Measurements from ENCODE around the gene MRPL12.

MRPL12 gene

DNA sequence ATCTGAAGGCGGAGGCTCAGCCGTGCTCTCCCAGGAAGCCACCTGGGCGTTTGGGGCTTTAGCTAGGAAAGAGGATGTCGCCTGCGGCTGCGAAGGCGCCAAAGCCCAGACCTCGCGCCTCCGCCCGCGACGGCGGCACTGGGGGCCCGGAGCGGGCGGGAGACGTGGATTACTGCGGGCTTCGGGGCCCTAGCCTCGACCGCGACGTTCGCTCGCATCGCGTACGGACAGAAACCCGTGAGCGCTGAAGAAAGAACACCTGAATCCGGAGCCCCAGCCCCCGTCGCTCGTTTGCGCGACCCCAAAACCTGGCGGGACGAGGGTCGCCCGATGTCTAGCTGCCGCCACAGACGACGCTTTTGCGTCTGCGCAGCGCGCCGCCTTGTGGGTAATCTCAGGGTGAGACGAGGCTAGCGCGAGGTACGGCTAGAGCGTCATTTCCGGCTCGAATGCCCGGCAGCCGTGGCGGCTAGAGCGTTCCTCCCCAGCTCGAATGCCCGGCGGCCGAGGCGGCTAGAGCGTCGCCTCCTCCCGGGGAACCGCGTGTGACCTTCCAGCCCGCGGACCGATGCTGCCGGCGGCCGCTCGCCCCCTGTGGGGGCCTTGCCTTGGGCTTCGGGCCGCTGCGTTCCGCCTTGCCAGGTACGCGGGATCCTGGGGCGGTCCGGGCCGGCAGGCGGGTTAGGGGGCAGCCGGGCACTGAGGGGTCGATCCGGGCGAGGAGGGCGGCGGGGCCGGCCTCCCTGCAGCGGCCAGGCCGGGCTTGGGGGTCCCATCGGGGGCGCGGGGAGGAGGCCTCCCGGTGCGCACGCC lies at the start of gene MRPL12:
TSS of gene MRPL12 (plus strand) at position 434 of the 813 bp plus-strand sequence. CDS start at position 569, 135 bp downstream.
- peak; percentile 91 for DNase-seq

DNA sequence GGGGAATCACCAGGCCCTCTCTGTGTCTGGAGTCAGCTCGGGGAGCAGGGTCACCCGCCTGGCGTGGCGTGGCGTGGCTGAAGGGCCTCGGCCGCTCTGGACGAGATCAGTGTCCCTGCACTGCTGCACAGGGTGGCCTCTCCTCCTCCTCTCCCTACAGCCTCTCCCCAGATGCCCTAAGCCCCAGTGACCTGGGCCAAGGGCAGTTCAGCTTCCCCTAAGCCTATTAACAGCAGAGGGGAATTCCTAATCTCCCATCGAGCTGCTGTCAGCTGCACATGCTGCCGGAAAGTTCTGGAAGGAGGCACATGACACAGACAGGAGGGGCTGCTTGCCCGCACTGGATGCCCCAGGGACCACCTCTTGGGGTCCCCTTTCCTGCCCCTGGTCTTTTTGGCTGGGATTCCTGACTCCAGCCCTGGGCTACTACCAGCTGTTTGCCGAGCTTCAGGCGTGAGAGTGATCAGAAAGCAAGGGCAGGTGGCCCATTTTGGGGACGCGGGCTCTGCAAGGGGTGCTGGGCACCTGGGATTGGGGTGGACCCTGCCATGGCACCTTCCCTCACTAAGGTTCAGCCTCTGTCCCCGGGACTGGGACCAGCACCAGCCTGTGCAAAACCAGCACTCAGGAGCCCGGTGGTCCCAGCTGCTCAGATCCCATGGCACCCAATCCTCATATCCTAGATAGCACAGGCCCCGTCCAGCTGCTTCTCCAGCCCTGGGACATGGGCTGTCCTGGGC lies 47.6 kb upstream of the MRPL12 start:
- DNase-seq, result no peak

DNA sequence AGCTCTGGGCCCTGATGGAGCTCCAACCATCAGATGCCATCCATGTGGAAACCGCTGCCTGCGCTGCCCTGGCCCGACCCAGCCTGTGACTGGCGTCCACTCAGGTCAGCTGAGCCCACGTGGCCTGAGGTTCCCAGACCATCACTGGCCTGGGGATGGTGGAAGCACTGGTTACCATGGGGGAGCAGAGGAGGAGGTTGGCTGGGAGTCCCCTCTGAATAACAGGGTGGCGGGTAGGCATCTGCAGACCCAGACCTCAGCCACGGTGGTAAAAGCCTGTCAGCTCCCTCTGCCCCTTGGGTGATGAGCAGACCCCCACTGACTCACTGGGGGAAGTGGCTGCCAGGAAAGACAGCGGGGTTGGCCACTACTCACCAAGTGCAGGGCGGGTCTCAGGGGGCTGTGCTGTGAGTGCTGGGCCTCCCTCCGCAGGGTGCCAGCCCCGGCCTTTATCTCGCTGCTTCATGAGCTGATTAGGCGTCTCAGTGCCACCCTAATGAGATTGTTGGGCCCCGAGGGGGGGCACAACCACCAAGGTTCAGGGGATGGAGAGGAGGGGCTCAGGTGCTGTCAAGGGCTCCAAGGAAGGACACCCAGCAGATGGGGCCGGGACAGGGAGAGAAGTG lies 46.9 kb upstream of the MRPL12 start, which contains the start of gene PDE6G:
TSS of gene PDE6G (minus strand) at position 425 of the 626 bp plus-strand sequence. CDS start 3,237 bp downstream, outside the sequence.
- DNase-seq, result no peak

DNA sequence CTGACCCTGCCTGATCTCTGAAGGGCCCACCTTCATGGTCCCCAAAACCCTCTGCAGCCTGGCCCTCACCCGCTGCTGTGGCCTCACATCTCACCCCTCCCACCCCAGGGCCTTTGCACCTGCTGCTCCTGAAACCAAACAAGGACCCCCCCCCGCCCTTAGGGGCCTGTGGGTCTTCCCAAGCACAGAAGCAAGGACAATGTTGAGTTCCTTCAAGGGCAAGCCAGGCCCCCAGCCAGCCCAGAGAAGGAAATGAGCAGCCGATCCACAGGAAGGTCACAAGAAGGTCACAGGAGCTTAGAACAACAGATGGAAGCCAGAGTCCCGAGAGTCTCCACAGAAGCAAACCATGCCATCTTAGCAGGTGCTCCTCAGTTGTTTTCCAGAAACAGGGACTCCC lies 46.3 kb upstream of the MRPL12 start:
- no peak for DNase-seq

DNA sequence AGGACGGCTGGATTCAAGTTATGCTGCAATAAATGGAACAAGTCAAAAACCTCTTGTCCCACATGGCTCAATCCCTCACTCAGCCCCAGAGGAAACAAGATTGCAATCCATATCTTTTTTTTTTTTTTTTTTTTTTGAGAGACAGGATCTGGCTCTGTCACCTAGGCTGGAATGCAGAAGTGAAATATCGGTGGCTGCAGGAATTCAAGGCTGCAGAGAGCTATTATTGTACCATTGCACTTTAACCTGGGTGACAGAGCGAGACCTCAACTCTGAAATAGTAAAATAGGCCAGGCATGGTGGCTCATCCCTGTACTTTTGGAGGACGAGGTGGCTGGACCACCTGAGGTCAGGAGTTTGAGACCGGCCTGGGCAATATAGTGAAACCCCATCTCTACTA lies 44.1 kb upstream of the MRPL12 start:
- DNase-seq, result no peak

DNA sequence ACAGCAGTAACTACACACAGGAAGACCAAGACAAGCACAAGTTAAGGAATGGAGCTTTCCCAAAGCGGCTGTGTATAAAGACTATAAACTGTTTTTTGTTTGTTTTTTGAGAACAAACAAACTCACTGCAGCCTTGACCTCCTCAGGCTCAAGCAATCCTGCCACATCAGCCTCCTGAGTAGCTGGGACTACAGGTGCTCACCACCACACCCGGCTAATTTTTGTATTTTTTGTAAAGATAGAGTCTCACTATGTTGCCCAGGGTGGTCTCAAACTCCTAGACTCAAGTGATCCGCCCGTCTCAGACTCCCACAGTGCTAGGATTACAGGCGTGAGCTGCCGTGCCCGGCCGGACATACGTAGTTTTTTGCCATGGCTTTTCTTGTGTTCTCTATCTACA lies 42.7 kb upstream of the MRPL12 start:
- no peak for DNase-seq

DNA sequence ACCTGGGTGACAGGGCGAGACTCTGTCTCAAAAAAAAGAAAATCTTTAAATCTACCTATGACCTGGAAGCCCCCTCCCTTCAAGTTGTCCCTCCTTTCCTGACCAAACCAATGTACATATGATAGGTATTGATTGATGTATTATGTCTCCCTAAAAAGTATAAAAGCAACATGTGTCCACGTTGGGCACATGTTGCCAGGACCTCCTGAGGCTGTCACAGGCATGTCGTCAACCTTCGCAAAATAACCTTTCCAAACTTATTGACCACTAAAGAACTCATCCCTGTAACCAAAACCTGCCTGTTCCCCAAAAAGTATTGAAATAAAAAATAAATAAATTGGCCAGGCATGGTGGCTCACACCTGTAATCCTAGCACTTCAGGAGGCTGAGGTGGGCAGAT lies 41.2 kb upstream of the MRPL12 start:
- no peak for DNase-seq

DNA sequence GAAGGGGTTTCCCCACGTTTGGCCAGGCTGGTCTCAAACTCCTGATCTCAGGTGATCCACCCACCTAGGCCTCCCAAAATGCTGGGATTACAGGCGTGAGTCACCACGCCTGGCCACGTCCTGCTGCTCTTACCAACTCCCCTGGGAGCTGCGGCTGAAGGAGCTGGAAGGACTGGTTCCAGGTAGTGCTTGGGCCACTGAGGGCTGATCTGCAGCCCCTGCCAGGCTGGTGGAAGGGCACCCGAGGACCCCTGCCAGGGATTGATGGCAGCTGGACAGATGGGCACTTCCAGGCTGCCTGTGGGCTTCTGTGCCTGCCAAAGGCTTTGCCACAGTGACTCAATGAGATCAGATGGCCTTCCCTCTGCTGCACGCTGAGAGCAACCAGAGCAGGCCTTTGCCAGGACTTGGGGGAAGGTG lies 39.1 kb upstream of the MRPL12 start:
- DNase-seq, result no peak

DNA sequence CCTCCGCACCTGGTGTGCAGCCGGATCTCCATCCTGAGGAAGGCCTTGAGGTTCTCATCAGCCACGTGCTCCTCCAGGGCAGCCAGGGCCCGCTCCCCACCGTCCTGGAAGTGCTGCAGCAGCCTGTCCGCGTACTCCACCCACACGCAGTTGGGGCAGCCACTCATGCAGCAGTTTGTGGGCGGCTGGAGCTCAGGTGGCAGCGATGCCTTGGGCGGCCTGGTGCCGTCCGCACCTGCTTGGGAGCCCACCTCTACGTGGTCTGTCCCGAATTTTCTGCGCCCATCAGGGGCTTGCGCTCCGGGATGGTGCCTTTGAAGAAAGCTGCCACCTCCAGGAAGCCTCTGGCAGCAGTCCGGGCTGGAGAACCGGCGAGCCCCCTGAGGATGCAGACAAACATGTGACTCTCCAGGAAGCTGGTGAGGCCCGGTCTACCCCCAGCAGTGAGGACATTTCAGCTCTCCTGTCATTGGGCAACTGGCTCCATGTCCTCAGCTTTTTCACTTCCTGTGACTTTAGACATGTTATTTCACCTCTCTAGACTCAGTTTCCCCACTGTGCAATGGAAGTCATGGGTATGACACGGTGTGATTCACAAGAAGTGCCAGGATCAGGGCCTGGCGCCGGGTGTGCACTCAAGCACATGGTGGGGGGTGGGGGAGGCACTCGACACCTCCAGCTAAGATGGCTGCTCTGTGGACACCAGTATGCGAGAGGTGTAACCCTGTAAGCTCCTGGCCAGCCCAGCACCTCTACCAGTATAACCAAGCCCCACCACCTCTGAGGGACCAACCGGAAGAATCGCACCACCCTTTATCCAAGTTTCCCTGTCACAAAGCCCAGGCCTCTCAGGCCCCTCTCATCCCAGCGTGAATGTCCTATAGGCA lies 37.7 kb upstream of the MRPL12 start:
- DNase-seq, result peak; percentile 40

DNA sequence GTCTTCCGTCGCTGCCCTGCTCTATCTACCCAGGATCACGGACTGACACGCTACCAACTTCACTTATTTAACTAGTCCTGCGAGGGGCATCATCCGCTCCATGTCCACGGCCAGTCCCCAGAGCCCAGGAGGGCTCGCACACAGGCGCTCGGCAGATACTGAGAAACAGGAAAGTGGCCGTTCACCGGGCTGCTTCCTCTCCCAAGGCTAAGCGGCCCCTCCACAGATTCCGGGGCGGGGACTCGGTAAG lies 37.1 kb upstream of the MRPL12 start:
- DNase-seq, result peak; percentile 28

DNA sequence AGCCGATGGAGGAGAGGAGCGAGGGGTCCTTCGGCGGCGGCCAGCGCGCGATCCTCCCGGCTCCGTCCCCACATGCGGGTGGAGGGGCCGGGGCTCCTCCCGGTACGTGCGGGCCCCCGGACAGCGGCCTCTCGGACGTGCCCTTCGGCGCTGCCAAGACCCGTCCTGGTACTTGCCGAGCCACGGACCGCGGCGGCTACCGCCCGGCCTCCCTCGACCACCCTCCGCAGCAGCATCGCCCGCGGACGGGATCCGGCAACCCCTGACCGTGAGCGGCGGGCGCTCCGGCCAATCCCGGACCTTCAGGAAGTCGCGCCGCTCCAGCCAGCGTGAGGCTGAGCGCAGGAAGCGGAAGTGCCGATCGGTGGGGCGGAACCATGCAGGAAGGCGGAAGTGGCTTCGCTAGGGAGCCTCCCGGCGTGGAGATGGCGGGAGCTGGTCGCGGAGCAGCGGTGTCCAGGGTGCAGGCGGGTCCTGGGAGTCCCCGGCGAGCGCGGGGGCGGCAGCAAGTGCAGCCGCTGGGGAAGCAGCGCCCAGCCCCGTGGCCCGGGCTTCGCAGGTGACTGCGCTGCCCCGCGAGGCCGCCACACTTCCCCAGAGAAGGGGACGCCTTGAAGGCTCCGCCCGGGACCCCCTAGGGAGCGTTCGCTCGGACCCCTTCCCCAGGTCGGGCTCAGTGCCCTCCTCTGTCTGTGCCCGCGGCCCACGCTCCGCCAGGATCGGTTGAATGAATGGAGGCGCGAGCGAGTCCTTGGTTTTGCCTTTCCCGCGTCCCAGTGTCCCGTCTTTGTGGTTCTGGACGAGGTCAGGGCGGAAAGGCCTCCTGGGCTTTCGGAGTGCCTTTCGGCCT lies 36.6 kb upstream of the MRPL12 start, which contains the start of the genes CCDC137 and OXLD1:
TSS of gene CCDC137 (plus strand) at position 396 of the 850 bp plus-strand sequence. CDS start at position 426, 30 bp downstream.
TSS of gene OXLD1 (minus strand) at position 264 of the 850 bp plus-strand sequence. CDS start at position 236, 28 bp downstream.
- peak; percentile 92 for DNase-seq

DNA sequence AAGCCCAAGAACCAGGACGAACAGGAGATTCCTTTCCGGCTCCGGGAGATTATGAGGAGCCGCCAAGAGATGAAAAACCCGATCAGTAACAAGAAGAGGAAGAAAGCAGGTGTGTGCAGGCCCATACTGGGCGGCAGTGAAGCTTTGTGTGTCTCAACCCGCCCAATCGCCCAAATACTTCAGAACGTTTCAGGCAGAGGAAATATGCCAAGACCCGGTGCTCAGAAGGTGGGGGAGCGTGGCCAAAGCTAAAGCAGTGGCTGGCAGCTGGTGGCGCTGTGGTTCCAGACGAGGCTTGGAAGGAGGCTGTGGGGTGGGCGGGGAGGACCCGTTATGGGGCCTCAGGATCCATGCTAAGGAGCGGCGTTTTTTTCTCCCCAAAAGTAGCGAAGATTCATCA lies 35.4 kb upstream of the MRPL12 start:
- DNase-seq, result no peak

DNA sequence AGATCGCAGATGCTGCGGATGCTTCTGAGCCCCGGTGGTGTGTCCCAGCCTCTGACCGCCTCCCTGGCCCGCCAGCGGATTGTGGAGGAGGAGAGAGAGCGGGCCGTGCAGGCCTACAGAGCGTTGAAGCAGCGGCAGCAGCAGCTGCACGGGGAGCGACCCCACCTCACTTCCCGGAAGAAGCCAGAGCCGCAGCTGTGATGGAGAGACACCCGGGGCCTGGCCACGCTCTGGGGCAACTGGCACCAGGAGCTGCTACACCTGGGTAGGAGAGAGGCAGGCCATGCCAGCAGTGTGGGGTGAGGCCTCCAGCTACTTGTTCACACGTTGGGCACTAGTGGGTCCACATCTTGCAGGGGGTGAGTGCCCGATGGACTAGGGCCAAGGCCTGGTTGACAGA lies 30.7 kb upstream of the MRPL12 start:
- DNase-seq, result no peak

DNA sequence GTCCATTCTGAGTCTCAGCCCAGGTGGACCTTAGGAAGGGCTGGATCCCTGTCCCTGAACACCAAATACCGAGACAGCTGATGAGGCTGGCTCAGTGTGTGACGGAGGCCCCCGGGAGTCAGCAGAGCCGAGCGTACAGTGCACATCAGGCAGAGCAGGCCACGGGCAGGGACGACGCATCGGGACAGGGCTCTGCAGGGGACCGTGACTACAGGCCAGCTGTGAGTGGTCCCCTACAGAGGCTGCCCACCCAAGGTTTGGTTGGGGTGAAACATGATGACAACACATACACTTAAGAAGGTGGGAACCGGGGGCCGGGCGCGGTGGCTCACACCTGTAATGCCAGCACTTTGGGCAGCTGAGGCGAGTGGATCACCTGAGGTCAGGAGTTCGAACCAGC lies 30.2 kb upstream of the MRPL12 start:
- no peak for DNase-seq

DNA sequence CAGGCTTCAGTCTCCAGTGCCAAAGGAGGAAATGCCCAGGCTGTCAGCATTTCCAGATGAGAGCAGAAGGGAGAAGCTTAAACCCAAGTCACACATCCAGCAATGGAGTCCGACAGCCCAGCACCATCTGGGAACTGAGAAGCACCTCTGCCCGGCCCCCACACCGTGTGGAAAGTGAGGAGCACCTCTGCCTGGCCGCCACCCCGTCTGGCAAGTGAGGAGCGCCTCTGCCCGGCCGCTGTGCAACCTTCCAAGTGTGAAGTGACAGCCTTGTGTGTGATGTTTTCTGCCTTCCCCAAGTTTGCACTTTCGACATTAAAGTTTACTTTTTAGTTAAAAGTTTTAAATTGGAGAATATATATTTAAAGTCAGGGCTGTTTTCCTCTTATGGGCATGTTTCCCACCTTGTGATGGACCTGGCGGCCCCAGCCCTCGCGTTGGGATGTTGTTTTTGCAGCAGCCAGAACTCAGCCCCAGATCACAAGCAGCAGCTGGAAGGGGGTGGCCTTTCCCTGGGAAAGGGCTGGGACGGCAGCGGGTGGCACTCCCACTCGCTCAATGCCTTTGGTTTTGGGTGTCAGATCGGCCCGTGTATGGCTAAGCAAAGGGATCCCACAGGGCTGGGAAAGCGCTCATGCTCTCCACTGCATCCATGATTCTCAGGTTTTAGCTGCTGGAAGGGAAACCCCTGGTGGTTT lies 29.5 kb upstream of the MRPL12 start:
- no peak for DNase-seq

DNA sequence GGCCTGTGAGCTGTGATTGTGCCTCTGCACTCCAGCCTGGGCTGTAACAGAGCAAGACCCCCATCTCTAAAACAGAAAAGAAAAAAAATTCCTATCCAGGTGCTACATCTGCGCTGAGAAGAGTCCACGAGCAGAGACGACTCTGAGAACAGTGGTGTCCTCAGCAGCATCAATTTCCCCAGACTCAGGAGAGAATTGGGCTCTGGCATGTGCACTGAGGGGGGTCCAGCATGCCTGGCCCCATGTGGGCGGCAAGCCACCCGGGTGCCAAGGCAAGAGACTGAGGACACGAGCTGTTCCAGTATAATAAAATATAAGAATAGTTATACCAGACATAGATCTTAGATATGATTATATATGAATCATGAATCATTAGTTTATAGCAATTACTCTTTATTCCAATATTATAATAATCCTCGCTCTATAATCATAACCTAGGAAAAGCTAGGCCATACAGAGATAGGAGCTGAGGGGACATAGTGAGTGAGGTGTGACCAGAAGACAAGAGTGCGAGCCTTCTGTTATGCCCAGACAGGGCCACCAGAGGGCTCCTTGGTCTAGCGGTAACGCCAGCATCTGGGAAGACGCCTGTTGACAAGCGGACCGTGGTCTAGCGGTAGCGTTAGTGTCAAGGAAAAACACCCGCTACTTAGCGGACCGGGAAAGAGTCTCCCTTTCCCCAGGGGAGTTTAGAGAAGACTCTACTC lies 27.5 kb upstream of the MRPL12 start:
- DNase-seq, result peak; percentile 45

DNA sequence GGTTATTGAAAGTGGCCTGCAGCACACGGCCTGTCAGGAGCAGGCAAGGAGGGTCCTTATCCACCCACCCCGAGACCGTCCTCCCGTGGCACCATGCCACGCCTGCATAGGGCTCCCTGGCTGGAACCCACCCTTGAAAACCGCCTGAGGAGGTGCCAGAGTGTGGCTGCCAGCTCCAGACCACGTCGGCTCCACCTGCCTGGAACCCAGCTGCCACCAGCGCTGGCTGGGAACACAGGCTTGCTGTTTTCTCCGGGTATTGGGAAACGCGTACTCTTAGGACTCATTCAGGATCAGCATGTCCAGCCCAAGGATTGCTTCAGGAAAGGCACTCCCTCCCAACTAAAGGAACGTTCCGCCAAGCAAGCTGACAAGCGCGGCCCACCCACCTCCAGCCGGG lies 26.3 kb upstream of the MRPL12 start:
- no peak for DNase-seq

DNA sequence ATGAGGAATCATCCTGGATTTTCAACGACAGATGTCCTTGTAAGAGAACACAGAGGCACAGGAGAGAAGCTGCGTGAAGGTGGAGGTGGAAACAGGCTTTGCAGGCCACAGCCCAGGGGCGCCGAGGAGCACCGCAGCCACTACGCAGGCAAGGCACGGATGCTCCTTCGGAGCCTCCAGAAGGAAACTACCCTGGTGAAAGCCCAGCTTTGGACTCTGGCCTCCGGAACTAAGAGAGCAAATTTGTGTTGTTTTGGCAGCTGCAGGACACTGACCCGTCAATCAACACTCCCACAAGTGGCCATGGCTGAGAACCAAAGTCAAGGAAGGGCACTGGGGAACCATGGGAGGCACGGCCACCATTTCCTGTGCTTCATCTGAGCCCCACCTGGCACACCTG lies 23.0 kb upstream of the MRPL12 start:
- DNase-seq, result no peak

DNA sequence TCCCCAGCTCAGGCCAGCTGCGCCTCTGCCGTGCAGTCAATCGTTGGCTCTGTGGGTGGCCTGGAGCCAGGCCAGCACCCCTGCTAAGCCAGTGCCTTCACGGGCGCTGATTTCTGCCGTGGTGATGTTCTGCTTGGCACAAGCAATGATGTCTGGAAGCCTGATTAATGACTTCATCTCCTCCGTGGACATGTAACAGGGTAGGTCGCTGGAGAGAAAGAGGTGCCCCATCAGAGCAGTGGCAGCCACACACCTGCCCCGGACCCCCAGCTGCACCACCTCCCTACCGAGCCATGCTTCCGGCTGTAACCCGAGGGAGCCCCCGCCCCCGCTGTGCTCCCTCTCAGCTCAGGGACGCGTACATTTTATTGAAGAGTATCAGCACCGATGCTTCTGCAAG lies 21.5 kb upstream of the MRPL12 start:
- no peak for DNase-seq

DNA sequence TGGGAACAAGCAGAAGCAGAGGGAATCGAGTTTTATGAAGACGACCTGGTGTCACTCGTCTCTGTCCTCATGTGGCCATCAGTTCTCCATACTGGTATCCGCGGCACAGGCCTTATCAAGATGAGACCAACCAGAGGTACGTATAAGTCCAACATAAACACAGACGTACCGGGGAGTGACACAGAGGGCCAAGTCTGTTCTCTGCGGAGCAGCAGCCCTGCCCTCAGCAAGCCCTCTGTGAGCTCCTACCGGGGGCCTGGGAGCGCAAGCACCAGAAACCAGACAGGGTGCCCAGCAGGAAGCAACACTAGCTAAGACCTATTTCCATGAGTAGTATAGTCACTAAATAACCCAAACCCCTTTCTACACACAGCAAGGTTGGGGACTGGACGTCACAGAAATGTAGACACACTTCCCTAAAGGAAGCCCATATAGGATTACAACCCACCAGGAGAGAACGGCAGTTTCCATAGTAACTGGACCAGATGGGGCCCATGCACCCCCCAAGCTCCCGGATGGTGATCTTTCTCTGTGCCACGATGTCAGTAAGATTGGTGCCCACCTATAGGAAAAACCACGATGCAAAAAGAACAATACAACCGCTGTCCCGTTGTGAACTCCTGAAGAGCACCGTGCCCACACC lies 20.5 kb upstream of the MRPL12 start:
- no peak for DNase-seq

Measured in CD4-positive, alpha-beta T cell treated with Interleukin-21 for 1 hour (primary cell).